ENCODE results near the gene EPHB1. TPM values are rescaled to one million over a fixed set of nuclear protein-coding genes. Genes with fewer than 3 reads are reported as not detected.

Gene EPHB1
- polyA plus RNA-seq, 3 donors = 0.06 to 0.55 TPM; not detected in 1

DNA sequence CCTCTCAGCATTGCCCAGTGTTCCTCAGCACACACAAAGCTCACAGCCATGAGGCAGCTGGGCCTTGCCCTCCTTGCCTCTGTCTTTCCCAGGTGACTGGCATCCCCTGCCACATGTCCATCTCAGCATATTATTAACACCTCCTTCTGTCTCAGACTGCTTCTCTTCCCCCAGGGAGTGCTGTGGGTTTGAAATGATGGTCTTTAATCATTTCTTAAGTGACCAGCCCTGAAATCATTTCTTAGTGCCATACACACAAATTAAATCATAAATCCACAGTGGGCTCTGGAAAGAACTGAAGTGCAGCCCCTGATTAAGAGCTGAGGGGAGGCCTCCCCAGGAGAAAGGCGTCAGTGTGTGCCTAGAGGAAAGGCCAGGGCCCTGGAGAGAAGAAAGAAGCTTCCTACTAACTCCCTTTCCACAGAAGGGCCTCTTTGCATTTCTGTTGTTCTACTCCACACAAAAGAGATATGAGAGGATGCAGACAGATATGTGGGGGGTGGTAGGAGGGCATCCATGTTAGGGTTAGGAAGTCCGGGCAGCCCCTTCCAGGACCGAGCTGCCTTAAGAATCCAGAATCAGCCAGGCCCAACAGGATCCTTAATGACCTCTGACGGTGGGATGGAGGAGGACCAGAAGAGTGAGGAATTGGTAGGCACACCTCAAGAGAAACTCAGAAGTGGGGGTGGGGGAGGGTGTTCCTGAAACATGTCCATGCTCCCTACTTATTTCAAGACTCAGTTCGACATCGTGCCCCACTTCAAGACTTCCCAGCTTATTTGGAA, 290.8 kb downstream of the EPHB1 start:
- no peak overlapping the region for H3K27ac ChIP-seq (ENCODE audit: low read depth in 1 of 2, low read length in 2 of 2)
- H3K4me1 Mint-ChIP-seq = no peaks in the 10 kb centered on the region
- H2AFZ ChIP-seq (ENCODE audit: insufficient read depth, low read depth, low read length, poor library complexity, severe bottlenecking) = no peak overlapping the region
- no peaks in the 10 kb centered on the region for H3K36me3 Mint-ChIP-seq
- H3K27me3 ChIP-seq (ENCODE audit: control insufficient read depth in 2 of 2, insufficient read depth in 2 of 2, low read length in 2 of 2) = no peaks in the 10 kb centered on the region
- 100% methylated on average over 2 of the region's 6 CpGs for WGBS (ENCODE audit: insufficient coverage)
- peaks cover 0 to 4% (median 0%) of the 10 kb centered on the region in 7 donors for H3K9me3 Mint-ChIP-seq
- no peak overlapping the region for H3K4me3 Mint-ChIP-seq
- no peak overlapping the region for H3K4me3 ChIP-seq (replicated peaks in 1 of 3; ENCODE audit: low read depth in 2 of 3, low read length in 3 of 3)
- H3K4me1 ChIP-seq (ENCODE audit: control insufficient read depth in 1 of 2, insufficient read depth in 2 of 2, low read length in 2 of 2) = no peaks in the 10 kb centered on the region
- H3K9ac ChIP-seq (ENCODE audit: insufficient read depth, low read length, poor library complexity, severe bottlenecking) = no peak overlapping the region
- no peaks in the 10 kb centered on the region for H3K9me3 ChIP-seq (replicated peaks in 1 of 2; ENCODE audit: control insufficient read depth in 1 of 2, insufficient read depth in 1 of 2, low read length in 2 of 2)
- intact Hi-C loops (cut with micrococcal nuclease) = no loop called here
- H3K27me3 Mint-ChIP-seq (ENCODE audit: low read depth in 3 of 3) = peaks cover 0 to 8% (median 3%) of the 10 kb centered on the region in 3 donors
- H3K79me2 ChIP-seq (ENCODE audit: insufficient read depth, low read length) = no peaks in the 10 kb centered on the region
- no peak for DNase-seq
- no peak overlapping the region for H3K4me2 ChIP-seq (replicated peaks; ENCODE audit: extremely low read depth, low read length, poor library complexity, severe bottlenecking)
- no peaks in the 10 kb centered on the region for H4K20me1 ChIP-seq (ENCODE audit: insufficient read depth, low read length)
- no peak overlapping the region for H3K27ac Mint-ChIP-seq
- TF ChIP-seq, protein P1, sequence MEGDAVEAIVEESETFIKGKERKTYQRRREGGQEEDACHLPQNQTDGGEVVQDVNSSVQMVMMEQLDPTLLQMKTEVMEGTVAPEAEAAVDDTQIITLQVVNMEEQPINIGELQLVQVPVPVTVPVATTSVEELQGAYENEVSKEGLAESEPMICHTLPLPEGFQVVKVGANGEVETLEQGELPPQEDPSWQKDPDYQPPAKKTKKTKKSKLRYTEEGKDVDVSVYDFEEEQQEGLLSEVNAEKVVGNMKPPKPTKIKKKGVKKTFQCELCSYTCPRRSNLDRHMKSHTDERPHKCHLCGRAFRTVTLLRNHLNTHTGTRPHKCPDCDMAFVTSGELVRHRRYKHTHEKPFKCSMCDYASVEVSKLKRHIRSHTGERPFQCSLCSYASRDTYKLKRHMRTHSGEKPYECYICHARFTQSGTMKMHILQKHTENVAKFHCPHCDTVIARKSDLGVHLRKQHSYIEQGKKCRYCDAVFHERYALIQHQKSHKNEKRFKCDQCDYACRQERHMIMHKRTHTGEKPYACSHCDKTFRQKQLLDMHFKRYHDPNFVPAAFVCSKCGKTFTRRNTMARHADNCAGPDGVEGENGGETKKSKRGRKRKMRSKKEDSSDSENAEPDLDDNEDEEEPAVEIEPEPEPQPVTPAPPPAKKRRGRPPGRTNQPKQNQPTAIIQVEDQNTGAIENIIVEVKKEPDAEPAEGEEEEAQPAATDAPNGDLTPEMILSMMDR (IDR thresholded peaks at IDR 0.05) = no peak
- H3K36me3 ChIP-seq (replicated peaks in 1 of 2; ENCODE audit: control insufficient read depth in 1 of 2, insufficient read depth in 2 of 2, low read length in 2 of 2) = no peaks in the 10 kb centered on the region

GRCh38 chr3:135087782-135088181, 292.7 kb downstream of the EPHB1 start:
- Histone ChIP-seq H2AFZ (ENCODE audit: insufficient read depth, low read depth, low read length, poor library complexity, severe bottlenecking) (no peak overlapping the region), H3K79me2 (ENCODE audit: insufficient read depth, low read length) (no peaks in the 10 kb centered on the region), H3K36me3 (replicated peaks in 1 of 2; ENCODE audit: control insufficient read depth in 1 of 2, insufficient read depth in 2 of 2, low read length in 2 of 2) (no peaks in the 10 kb centered on the region), H4K20me1 (ENCODE audit: insufficient read depth, low read length) (no peaks in the 10 kb centered on the region), H3K27ac (ENCODE audit: low read depth in 1 of 2, low read length in 2 of 2) (no peak overlapping the region), H3K4me3 (replicated peaks in 1 of 3; ENCODE audit: low read depth in 2 of 3, low read length in 3 of 3) (no peak overlapping the region), H3K4me2 (replicated peaks; ENCODE audit: extremely low read depth, low read length, poor library complexity, severe bottlenecking) (no peak overlapping the region), H3K4me1 (ENCODE audit: control insufficient read depth in 1 of 2, insufficient read depth in 2 of 2, low read length in 2 of 2) (no peaks in the 10 kb centered on the region), H3K9me3 (replicated peaks in 1 of 2; ENCODE audit: control insufficient read depth in 1 of 2, insufficient read depth in 1 of 2, low read length in 2 of 2) (no peaks in the 10 kb centered on the region), H3K27me3 (ENCODE audit: control insufficient read depth in 2 of 2, insufficient read depth in 2 of 2, low read length in 2 of 2) (no peaks in the 10 kb centered on the region), H3K9ac (ENCODE audit: insufficient read depth, low read length, poor library complexity, severe bottlenecking) (no peak overlapping the region)
- intact Hi-C loops (cut with micrococcal nuclease) = no loop called here
- H3K4me1 Mint-ChIP-seq = no peaks in the 10 kb centered on the region
- H3K36me3 Mint-ChIP-seq = no peaks in the 10 kb centered on the region
- H3K27me3 Mint-ChIP-seq (ENCODE audit: low read depth in 3 of 3) = peaks cover 3 to 4% (median 3%) of the 10 kb centered on the region in 3 donors
- no peak for DNase-seq
- no peak overlapping the region for H3K4me3 Mint-ChIP-seq
- no CpG with 5 or more reads among the region's 2 CpGs for WGBS (ENCODE audit: insufficient coverage)
- TF ChIP-seq, protein P1 (IDR thresholded peaks at IDR 0.05) = no peak
- H3K27ac Mint-ChIP-seq = no peak overlapping the region
- H3K9me3 Mint-ChIP-seq = peaks cover 0 to 4% (median 0%) of the 10 kb centered on the region in 7 donors
